Breast epithelium (tissue), 4 donors: ENCODE results near the gene DSG3. TPM values are rescaled to one million over a fixed set of nuclear protein-coding genes. Genes with fewer than 3 reads are reported as not detected.

ENCODE experiments used
- DNase-seq, 2 donors: peaks; one replicate each; pipeline ENCODE4 v3.0.0-alpha.2; 2019; ENCODE audit warnings: low spot score in 2 of 2
- H3K27ac ChIP-seq, 2 donors: fragments of 200-600 bp; sonication (generic) in 1 of 2; one replicate each; pipeline ENCODE4 v1.5.1; 2016 to 2019; ENCODE audit warnings: mild to moderate bottlenecking in 1 of 2
- H3K27me3 ChIP-seq, 2 donors: fragments of 200-600 bp; sonication (generic) in 1 of 2; one replicate each; pipeline versions ENCODE4 v1.5.1 to v1.6.0; 2017 to 2019; ENCODE audit warnings: control low read depth in 1 of 2, mild to moderate bottlenecking in 1 of 2
- H3K36me3 ChIP-seq: fragments of 200-600 bp; one replicate; pipeline ENCODE4 v1.5.1; 2019
- H3K4me1 ChIP-seq, 2 donors: fragments of 200-600 bp; sonication (generic); one replicate each; pipeline ENCODE4 v1.5.1; 2016 to 2019; ENCODE audit warnings: control low read depth in 1 of 2
- H3K4me3 ChIP-seq, 3 donors: fragments of 200-600 bp; sonication (generic); 1 replicate in 2 of 3; 2 replicates in 1 of 3; pipeline ENCODE4 v1.5.1; 2016 to 2019; ENCODE audit warnings: mild to moderate bottlenecking in 3 of 3, moderate library complexity in 2 of 3
- H3K9me3 ChIP-seq, 2 donors: fragments of 200-600 bp; sonication (generic) in 1 of 2; one replicate each; pipeline ENCODE4 v1.5.1; 2016 to 2019; ENCODE audit warnings: control low read depth in 1 of 2
- CTCF ChIP-seq, 3 donors: fragments of 450-650 bp; IDR thresholded peaks; one replicate each; pipeline ENCODE4 v1.5.1; 2016 to 2017; ENCODE audit warnings: antibody characterized with exemption in 3 of 3, mild to moderate bottlenecking in 3 of 3, moderate library complexity in 3 of 3
- POLR2A ChIP-seq: fragments of 450-650 bp; IDR thresholded peaks from one replicate; pipeline ENCODE4 v1.6.1; 2016; ENCODE audit warnings: antibody characterized with exemption, mild to moderate bottlenecking, moderate library complexity
- POLR2AphosphoS5 ChIP-seq, 3 donors: sonication (generic); formaldehyde crosslinking; IDR thresholded peaks; one replicate each; pipeline ENCODE4 v1.6.1; 2017; ENCODE audit warnings: antibody characterized with exemption in 3 of 3
- intact Hi-C: fragments of 100-400 bp; cut with DNase I; formaldehyde crosslinking; loops from one replicate; pipeline ENCODE4 v1.15.1; 2023; ENCODE audit warnings: low total_unique reads
- total RNA-seq, 3 donors: library from RNA; depleted of rRNA; stranded (reverse); fragments of >200 nt; gene quantifications; one replicate each; pipeline ENCODE4 v1.1.0, GENCODE V29; 2016

Gene DSG3
- total RNA-seq, 3 donors from 2014 or later: 21.0 to 40.1 TPM; not detected in 1

- no peak for DNase-seq
- Histone ChIP-seq H3K9me3 (no peaks in the 10 kb centered on the region), H3K4me1 (no peaks in the 10 kb centered on the region), H3K36me3 (no peaks in the 10 kb centered on the region), H3K4me3 (peak overlapping the region in 1 of 3 donors; percentile 51), H3K27me3 (no peaks in the 10 kb centered on the region), H3K27ac (no peak overlapping the region)
- intact Hi-C loops: no loop called here
- TF ChIP-seq POLR2AphosphoS5 (IDR thresholded peaks at IDR 0.05): no peak
- no peak for TF ChIP-seq POLR2A
- TF ChIP-seq CTCF (IDR thresholded peaks at IDR 0.05): no peak
Measured at GRCh38 chr18:31450409-31450808, 2.9 kb downstream of the DSG3 start.

- Histone ChIP-seq H3K36me3 (no peaks in the 10 kb centered on the region), H3K27ac (peak overlapping the region; percentile 68 to 88), H3K4me1 (no peaks in the 10 kb centered on the region), H3K9me3 (no peaks in the 10 kb centered on the region), H3K27me3 (no peaks in the 10 kb centered on the region), H3K4me3 (peak overlapping the region in 1 of 3 donors; percentile 19)
- intact Hi-C loops: no loop called here
- TF ChIP-seq POLR2A (no peak), CTCF (IDR thresholded peaks at IDR 0.05) (no peak), POLR2AphosphoS5 (IDR thresholded peaks at IDR 0.05) (no peak)
- peak in 1 of 2 donors; percentile 39 for DNase-seq
Measured at GRCh38 chr18:31451625-31452024, 4.1 kb downstream of the DSG3 start.

- peak in 1 of 2 donors; percentile 54 for DNase-seq
- Histone ChIP-seq H3K4me3 (no peak overlapping the region), H3K27me3 (no peaks in the 10 kb centered on the region), H3K27ac (peak overlapping the region; percentile 63 to 74), H3K9me3 (no peaks in the 10 kb centered on the region), H3K4me1 (no peaks in the 10 kb centered on the region), H3K36me3 (no peaks in the 10 kb centered on the region)
- TF ChIP-seq CTCF (IDR thresholded peaks at IDR 0.05): no peak
- TF ChIP-seq POLR2AphosphoS5 (IDR thresholded peaks at IDR 0.05): no peak
- TF ChIP-seq POLR2A: no peak
- intact Hi-C loops: no loop called here
Measured at GRCh38 chr18:31454066-31454708, 6.6 kb downstream of the DSG3 start.

- Histone ChIP-seq H3K9me3 (no peaks in the 10 kb centered on the region), H3K27ac (no peak overlapping the region), H3K36me3 (no peaks in the 10 kb centered on the region), H3K4me3 (no peak overlapping the region), H3K27me3 (no peaks in the 10 kb centered on the region), H3K4me1 (no peaks in the 10 kb centered on the region)
- intact Hi-C loops: loop anchor here (2.0 kb wide), 1 partner anchor 47 kb away; no protein-coding TSS in a partner anchor
- no peak for TF ChIP-seq CTCF (IDR thresholded peaks at IDR 0.05)
- no peak for TF ChIP-seq POLR2AphosphoS5 (IDR thresholded peaks at IDR 0.05)
- TF ChIP-seq POLR2A: no peak
- DNase-seq: no peak
Measured at GRCh38 chr18:31469629-31470028, 22.1 kb downstream of the DSG3 start.

GRCh38 chr18:31478688-31479087 lies 31.1 kb downstream of the DSG3 start:
- intact Hi-C loops: no loop called here
- no peaks in the 10 kb centered on the region for H3K27me3 ChIP-seq
- no peak for DNase-seq
- TF ChIP-seq POLR2AphosphoS5 (IDR thresholded peaks at IDR 0.05) (no peak), POLR2A (no peak), CTCF (IDR thresholded peaks at IDR 0.05) (no peak)
- H3K27ac ChIP-seq: no peak overlapping the region
- H3K4me1 ChIP-seq: no peaks in the 10 kb centered on the region
- no peaks in the 10 kb centered on the region for H3K9me3 ChIP-seq
- H3K36me3 ChIP-seq: no peaks in the 10 kb centered on the region
- no peak overlapping the region for H3K4me3 ChIP-seq
